Hypothalamus (tissue), 51 donors: ENCODE results near the gene XPO6.

Experiments used
- DNase-seq, 51 donors: peaks; one replicate each; lab custom pipeline; 2025; lab: John Stamatoyannopoulos, UW

Gene XPO6

DNA sequence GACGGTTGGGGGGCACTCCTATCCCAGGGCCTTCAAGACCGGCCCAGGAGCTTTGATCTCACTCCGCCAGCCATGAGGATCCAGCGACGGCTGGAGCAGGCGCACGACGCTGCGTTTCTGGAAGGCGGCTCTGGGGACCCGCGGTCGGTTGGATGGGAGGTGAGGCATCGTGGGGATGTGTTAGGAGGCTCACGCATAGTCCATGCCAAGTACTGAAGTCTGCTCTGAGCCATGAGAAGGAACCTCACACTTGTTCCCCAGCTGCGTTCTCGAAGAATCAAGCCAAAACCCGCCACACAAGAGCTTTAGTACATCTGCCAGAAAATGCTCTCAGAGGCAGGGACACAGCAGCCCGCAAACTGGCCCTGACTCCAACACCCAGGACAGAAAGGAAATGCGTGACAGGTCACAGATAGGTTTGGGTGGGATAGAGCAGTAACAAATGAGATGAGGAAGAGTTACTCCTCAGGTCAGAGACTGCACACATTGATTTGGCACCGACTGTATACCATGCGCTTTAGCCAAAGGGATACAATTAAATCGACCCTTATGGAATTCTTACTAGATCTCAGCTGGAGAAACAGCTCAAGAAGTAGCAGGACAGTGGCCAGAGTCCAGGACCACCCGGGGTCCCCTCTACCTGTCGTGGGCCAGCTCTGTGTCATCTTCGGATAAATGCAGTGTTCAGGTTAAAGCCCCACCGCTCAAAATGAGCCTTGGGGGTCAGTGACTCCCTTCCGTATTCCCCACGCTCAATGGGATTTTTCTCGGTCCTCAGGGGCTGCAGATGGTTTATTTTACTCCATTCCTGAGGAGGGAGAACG is 141.6 kb downstream of the XPO6 start:
- no peak for DNase-seq

DNA sequence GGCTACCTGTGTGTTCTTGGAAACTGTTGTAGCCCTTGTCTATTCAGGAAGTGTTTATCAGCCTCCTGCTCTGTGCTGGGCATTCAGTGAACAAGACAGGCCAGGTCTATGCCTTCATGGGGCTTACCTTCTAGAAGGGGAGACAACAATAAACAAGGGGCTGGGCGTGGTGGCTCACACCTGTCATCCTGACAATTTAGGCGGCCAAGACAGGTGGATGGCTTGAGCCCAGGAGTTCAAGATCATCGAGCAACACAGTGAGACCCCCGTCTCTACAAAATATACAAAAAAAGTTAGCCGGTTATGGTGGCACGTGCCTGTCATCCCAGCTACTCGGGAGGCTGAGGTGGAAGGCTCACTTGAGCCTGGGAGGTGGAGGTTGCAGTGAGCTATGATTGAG is 142.8 kb downstream of the XPO6 start:
- no peak for DNase-seq

DNA sequence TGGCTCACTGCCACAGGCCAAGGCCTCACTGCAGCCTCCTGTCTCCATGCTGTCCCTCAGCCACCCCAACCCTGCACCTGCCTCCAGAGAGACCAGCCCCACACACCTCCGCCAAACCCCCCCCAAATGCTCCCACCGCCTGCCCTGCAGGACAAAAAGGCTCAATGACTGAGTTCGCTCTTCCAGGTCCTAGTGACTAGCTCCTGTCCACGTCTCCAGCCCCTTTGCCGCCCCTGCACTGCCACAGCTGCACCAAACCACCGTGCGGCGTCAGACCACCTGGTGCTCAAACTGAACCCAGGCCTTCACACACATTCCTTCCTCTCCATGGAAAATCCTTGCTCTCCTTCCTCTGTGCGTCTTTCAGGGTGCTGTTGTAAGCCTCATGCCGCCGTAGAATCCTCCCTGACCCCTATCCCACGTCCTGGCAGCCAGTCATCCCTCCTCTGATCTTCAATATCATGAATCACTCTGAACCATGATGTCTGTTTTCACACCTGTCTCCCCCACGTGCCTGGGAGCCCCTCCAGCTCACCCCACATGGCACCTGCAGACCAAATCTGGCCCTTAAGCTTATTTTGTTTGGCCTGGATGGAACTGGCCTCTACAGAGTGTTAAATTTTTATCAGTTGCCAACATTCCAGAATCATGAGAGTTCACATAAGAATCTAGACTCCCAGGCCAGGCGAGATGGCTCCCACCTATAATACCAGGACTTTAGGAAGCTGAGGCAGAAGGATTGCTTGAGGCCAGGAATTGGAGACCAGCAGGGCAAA is 144.0 kb downstream of the XPO6 start:
- no peak for DNase-seq

DNA sequence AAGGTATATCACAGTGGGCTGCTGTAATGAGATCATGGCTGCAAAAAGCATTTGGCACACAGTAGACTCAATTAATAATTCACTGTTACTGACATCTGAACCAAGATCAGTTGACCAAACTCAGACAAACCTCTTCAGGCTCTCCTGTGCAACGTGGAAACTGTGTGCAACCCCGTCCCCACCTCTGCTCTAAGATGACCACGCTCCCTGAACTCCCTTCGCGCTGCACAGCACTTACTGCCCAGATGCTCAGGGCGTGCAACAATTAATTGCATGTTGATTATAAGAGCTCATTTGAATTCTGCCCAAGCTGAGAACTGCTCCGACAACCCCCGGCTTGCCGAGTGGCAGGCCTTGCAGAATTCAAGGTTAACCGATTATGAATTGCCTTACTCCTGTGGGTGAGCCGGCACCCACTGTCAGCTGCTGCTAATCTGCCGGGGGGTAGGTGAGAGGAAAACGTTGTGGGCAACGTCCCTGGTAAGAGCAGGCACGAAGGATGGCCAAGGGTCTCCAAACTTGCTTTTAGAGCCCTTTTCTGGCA is 147.0 kb downstream of the XPO6 start:
- DNase-seq = no peak

DNA sequence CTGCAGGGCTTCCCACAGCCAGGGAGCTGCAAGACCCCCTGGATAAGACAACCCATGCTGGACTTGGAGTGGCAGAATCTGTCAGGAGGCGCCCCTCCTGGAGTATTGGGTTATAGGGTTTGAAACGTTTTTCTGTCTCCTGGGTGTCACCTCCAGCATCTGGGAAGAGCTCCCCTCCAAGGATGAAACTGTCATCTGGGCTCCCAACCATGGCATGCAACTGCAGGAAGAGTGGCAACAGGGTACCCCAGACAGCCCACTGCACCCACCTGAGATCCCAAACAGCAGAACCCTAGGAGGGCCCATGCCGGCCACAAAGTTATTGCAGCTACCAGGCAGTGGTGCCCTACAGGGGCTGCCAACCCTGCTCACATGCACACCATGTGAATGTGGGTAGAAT is 147.6 kb downstream of the XPO6 start:
- no peak for DNase-seq

DNA sequence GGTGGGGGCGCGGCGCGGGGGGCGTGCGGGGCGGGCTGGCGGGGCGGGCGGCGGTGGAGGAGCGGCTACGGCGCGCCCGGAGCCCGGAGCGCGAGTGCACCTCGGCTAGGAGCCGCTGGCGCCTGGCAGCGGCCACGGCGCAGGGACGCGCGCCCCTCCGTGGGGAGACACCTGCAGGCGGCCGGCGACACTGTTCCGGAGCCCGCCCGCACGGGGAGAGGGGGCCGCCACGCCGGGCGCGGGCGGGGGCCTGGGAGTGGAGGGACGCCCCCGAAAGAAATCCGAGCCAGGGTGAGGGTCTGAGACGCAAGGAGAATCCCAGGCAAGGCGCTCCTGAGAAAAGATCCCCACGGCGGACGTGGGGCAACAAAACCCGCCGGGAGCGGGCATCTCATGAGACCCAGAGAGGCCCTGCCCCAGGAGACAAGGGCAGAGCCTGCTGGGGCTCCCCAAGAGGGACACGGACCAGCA is 148.1 kb downstream of the XPO6 start, which contains the start of gene GSG1L:
Gene GSG1L (minus strand): TSS at position 124 of the 471 bp plus-strand sequence. CDS start 290 bp downstream, outside the sequence.
- peak in 4 of 51 donors; percentile 9 to 32 (median 21) for DNase-seq

DNA sequence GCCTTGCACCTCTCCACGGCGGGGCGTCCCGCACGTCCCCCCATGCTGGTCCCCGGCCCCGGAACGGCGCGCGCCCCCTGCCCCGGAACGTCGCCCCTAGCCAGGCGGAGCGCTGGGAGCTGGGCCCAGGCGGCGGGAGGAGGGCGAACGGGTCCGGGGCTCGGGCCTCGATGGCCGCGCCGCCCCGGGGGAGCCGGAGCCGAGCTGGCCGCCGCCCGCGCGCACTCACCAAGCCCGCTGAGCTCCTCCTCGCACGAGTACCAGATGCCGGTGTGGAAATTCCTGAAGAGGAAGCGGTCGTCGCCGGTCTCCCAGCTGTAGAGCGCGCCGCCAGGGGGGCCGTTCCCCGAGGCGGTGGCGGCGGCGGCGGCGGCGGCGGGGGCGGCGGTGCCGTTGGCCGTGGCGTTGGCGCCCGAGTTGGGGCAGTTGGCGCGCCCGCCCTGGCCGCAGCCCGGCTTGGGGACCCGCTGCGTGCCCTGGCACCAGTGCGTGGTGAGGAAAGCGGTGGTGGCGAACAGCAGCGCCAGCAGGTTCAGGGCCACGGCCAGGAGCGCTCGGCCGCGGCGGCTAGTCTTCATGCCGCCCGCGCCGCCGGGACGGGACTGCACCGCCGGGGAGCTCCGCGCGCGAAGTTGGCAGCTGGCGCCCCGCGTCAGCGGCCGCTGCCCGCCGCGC is 148.8 kb downstream of the XPO6 start:
- DNase-seq = peak in 1 of 51 donors; percentile 26

DNA sequence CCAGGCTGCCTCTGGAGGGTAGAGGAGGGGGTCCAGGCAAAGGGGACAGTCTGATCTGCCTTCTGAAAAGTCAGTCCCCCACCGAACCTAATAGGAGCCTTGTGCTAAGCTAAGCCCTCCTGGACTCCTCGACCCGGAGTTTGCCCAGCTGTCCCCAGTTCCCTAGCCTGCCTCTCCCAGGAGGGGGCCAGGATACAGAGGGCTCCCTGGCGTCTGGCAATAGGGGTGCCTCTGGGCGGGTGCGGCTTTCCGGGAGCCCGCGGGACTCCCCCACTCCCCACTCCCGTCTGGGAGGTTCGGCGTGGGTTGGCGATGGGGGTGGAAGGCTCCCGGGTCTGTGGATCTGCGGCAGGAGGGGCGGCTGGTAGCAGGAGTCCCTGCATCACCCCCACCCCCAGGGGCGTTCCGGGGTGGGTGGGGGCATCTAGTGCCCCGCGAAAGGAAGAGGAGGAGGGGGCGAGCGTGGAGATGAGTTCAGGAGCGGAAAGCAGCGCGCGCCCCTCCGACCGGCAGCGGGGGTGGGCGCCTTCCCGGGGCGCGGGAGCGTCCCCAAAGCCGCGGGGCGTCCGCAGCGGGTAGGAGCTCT is 149.4 kb downstream of the XPO6 start:
- DNase-seq = no peak

DNA sequence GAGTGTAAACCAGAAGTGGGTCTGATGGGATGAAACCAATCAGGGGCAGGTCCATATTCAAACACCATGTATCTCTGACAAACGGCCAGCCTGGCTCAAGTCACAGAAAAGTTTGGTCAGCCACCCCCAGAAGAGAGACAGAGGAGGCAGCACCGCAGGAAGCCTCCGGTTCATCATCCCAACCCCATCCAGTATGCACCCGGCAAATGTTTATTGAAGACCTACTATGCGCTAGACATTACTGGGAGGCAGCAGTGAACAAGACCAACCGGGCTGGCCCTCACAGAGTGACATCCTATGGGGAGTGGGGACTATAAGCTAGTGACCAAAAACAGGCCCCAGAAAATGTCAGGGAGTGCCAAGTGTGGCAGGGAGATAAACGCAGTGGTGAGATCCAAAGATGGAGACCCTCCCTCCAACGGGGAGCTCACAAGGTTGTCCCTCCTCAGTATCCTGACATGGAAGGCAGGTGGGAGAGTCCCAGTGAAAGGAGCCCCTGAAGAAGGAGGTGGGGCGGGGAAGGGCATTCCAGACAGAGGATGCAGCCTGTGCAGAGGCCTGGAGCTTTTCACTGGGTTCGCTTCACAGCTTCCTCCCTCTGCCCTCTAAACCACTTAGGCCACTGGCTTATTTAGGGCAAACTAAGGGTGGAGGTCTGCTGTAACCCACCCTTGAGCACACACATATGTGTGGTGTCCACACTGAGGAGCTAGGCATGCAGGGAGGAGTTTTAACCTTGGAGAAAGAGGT is 150.2 kb downstream of the XPO6 start:
- DNase-seq = no peak

DNA sequence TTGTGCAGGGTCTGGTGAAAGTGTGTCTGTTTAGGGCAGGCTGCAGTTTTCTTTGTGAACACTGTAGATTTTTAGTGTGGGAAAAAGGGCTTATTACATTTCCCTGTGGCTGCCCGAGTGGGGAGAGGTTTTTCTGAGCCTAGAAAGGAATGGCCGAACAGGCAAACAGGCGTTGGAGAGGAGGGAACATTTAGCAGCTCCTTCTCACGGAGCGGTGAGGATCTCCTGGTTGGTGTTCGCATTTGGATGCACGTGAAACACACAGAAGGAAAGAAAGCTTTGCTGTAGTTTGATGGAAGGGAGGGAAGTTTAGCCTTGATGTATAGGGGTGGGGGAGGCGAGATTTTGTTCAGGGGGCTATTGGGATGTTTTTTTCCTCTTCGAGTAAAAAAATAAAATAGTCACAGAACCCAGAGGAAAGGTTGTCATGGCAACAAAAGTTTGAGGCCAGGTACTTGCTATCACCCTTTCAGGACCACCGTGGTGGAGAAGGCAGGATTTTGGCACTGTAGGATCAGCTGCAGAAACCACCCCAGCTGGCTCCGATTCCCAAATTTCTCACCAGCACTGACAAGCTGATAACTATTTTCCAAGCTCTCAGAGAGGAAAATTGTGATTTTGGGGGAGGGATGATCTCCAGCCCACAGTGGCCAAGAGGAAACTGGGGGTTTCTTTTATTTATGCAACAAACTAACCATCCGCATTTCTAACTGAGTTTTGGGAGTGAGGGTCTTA is 151.8 kb downstream of the XPO6 start:
- no peak for DNase-seq

DNA sequence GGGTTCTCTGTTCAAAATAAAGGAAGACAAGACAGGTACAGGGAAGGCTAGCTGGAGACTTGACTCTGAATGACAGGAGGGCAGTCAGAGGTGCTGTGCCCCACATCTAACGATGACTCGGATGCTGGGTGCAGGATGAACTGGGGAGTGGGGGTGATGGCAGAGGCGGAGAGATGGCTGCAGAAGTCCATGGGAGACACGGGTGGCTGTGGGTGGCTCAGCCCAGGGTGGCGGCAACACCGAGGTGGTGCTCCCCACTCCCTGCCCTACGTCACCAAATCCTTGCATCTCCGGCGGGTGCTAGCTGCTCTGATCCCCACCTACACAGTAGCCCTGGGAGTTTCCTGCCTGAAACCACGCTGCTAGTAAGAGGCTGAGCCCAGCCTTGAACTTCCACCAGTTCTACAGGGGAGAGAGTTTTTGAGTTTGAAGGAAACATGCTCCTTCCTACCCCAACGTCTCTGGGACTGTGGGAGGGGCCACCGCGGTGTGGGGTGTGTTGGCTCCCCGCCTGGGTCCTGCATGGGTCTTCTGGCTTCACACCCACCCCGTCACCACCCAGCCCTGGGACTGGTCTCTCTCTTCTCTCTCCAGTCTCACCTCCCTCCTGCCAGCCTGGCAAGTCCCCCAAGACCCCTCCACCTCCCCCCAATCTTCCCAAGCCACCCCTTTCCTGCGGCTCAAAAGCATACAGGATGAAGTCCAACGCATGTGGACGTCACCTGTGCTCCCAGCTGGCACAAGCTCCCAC is 152.8 kb downstream of the XPO6 start:
- no peak for DNase-seq

DNA sequence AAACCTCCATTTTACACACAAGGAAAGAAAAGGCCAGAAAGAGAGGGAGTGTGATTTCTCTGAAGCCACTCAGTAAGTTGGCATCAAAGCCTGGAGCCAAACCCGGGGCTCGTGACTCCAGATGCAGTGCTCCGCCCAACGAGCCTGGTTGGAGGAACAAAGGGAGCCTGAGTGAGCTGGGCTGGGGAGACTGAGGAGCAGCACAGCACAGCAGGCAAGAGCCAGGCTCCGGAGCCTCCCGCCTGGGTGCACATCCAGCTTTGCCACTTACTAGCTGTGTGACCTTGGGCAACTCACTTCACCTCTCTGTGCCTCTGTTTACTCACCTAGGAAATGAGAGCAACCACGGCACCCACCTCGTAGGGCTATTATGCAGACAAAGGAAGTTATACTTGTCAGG is 153.8 kb downstream of the XPO6 start:
- DNase-seq = no peak

DNA sequence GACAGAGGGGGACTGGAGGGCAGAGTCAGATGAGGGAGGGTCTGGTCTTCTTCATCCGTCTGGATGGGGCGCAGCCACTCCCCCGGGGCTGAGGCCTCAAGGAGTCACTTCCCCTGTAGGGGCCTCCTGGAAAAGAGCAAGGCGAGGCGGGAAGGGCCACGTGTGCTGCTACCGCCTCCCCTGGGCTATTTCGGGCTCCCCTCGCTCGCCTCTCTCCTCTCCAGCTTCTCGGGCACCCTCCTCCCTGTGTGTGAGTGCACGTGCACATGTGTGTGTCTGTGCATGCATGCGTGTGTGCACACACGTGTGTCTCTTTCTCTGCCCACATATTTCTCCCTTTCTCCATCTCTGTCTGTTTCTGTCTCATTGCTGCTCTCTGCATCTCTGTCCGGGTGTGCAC is 158.3 kb downstream of the XPO6 start:
- no peak for DNase-seq

DNA sequence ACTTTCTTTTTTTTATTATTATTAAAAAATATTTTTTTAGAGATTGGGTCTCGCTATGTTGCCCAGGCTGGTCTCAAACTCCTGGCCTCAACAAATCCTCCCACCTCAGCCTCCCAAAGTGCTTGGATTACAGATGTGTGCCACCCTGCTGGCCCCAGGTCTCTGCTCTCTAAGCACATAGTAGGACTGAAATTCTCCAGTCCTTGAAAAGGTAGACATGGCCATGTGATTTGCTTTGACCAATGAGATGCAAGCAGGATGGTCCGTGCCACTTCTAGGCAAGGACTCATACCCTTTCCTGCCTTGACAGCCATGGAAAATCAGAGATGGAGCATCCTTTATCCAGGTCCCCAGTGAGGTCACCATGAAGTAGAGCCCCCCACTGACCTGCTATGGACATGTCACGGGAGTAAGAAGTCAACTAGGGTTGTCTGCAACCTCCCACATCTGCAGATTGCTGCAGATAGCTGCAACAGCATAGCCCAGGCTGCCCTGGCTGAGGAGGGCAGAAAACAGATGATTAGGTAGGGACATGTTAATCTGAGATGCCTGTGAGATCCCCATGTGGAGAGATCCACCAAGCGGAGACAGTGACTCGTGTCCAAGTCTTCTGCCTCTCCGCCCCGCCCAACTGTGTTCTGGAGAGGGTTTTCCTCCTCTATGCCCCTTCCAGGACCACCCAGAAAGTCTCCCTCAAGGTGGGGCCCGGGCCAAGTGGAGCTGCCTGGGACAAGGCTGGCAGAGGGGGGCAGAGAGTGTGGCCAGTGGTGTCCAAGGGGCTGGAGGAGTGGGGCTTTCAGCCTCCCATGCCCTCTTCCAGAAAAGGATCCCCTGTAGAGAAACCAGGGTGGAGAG is 159.3 kb downstream of the XPO6 start:
- DNase-seq = no peak

DNA sequence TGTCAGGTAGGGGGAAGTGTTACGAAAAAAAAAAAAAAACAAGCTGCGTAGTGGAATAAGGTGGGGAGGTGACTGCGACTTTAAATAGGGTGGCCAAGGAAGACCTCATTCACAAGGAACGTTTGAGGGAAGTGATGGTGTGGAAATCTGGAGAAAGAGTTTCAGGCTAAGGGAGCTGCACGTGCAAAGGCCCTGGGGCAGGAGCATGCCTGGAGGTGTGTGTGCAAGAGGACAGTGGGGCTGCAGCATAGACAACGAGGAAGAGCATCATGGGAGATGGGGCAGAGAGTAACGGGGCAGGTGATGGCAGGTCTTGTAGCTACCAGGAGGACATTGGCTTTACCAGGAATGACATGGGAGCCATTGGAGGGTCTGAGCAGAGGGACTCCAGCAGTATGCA is 160.3 kb downstream of the XPO6 start:
- DNase-seq = no peak
